Fibroblast of lung (primary cell): ENCODE measurements around the gene FNTB.

ENCODE experiments used
- CTCF ChIP-seq, 2 donors: IDR thresholded peaks in 1 of 2; conservative IDR thresholded peaks in 1 of 2; 1 replicate in 1 of 2; 2 replicates in 1 of 2; pipeline ENCODE4 v1.5.1; 2011 to 2012; ENCODE audit warnings: low read length in 2 of 2, control low read depth in 1 of 2, inconsistent platforms in 1 of 2, low read depth in 1 of 2, mild to moderate bottlenecking in 1 of 2
- EZH2 ChIP-seq: IDR thresholded peaks from 2 replicates; pipeline ENCODE4 v1.5.1; 2012; ENCODE audit warnings: low read length, control low read depth, mild to moderate bottlenecking; ENCODE audit errors: missing control alignments

GRCh38 chr14:65045006-65045405 is 58.3 kb downstream of the FNTB start:
- TF ChIP-seq EZH2 (no peak), CTCF (conservative IDR thresholded peaks at IDR 0.05 in 1 of 2, IDR thresholded peaks at IDR 0.05 in 1 of 2; ENCODE audit: low read depth in 1 of 2, low read length in 2 of 2) (no peak)
